ENCODE measurements around the gene ARMC5.
A peak's percentile ranks its signal among the peaks of the same experiment; 100 is the strongest.

Gene ARMC5

DNA sequence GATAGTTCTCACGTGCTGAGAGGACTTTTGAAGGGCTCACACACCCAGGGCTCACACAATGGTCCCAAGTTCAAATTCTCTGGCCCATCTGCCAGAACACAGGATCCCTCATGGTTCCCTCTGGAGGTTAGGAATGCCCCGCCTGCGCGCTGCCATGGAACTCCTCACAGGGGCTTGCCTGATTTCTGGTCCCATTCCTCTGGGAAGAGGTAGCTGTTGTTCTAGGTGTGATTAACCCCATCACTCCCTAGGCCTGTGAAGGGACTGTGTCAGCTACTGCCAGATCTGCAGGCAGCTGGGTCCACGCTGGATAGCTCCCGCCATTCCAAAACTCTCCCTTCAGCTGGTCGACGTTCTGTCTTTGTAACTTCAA, 2.3 kb upstream of the ARMC5 start:
- peaks cover 43% of the 10 kb centered on the region for H3K79me2 ChIP-seq (ENCODE audit: low read length)

DNA sequence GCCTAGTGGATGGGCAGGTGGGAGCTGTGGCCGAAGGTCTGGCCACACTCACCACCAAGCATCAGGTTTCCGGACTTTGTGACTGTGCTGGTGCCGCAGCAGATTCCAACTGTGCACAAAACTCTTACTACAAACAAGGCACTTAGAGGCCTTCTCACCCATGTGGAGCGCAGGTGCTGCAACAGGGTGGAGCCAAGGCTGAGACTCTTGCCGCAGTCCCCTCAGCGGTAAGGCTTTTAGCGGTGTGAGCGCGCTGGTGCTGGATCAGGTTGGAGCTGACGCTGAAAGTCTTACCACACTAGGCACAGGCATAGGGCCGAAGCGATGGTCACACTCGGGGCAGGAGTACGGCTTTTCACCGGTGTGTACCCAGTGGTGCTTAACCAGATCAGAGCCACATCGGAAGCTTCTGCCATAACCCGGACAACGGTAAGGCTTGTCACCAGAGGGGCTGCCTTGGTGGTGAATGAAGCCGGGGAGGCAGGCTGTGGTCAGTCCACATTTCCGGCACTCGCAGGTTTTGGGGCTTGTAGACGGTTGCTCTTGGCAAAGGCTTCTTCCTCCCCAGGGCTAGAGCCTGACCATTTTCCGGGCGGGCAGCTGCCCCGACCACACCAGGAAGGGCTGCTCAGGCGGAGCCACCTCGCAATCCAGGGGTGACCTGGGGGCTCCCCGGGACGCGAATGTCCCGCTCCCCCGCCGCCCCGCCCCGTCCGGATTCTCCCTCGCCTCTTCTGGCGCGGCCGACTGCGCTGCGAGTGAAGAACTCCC, 1.0 kb upstream of the ARMC5 start:
- peak overlapping the region; percentile 62 for H3K4me2 ChIP-seq (ENCODE audit: low read depth, low read length)
- DNase-seq = peak; percentile 81

More for the DNA sequence above, 2.3 kb upstream of the ARMC5 start:
- Histone ChIP-seq H2AFZ (ENCODE audit: low read length) (no peak overlapping the region), H3K9ac (ENCODE audit: low read length) (no peak overlapping the region), H3F3A (ENCODE audit: insufficient read depth, low read length) (peaks cover 19% of the 10 kb centered on the region), H3K9me3 (replicated peaks; ENCODE audit: insufficient read depth, low read length) (no peaks in the 10 kb centered on the region), H3K9me2 (replicated peaks; ENCODE audit: insufficient read depth, low read length) (no peaks in the 10 kb centered on the region), H3K27ac (ENCODE audit: low read length) (no peak overlapping the region), H3K4me3 (ENCODE audit: low read length) (no peak overlapping the region), H3K27me3 (replicated peaks; ENCODE audit: insufficient read depth, low read length) (no peaks in the 10 kb centered on the region), H3K4me1 (ENCODE audit: low read length) (peaks cover 5% of the 10 kb centered on the region), H4K20me1 (ENCODE audit: insufficient read depth, low read length) (no peaks in the 10 kb centered on the region), H3K4me2 (ENCODE audit: low read depth, low read length) (peak overlapping the region; percentile 62; the same call in 1 of the 2 replicates), H3K36me3 (replicated peaks; ENCODE audit: insufficient read depth, low read length) (no peaks in the 10 kb centered on the region)
- no peak for DNase-seq
- no peak for TF ChIP-seq EZH2phosphoT487 (IDR thresholded peaks at IDR 0.05; ENCODE audit: low read length)
- TF ChIP-seq, protein P1, sequence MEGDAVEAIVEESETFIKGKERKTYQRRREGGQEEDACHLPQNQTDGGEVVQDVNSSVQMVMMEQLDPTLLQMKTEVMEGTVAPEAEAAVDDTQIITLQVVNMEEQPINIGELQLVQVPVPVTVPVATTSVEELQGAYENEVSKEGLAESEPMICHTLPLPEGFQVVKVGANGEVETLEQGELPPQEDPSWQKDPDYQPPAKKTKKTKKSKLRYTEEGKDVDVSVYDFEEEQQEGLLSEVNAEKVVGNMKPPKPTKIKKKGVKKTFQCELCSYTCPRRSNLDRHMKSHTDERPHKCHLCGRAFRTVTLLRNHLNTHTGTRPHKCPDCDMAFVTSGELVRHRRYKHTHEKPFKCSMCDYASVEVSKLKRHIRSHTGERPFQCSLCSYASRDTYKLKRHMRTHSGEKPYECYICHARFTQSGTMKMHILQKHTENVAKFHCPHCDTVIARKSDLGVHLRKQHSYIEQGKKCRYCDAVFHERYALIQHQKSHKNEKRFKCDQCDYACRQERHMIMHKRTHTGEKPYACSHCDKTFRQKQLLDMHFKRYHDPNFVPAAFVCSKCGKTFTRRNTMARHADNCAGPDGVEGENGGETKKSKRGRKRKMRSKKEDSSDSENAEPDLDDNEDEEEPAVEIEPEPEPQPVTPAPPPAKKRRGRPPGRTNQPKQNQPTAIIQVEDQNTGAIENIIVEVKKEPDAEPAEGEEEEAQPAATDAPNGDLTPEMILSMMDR (IDR thresholded peaks at IDR 0.05; ENCODE audit: low read length) = no peak
- no peak for TF ChIP-seq EZH2 (optimal IDR thresholded peaks at IDR 0.05; ENCODE audit: low read depth, low read length)

DNA sequence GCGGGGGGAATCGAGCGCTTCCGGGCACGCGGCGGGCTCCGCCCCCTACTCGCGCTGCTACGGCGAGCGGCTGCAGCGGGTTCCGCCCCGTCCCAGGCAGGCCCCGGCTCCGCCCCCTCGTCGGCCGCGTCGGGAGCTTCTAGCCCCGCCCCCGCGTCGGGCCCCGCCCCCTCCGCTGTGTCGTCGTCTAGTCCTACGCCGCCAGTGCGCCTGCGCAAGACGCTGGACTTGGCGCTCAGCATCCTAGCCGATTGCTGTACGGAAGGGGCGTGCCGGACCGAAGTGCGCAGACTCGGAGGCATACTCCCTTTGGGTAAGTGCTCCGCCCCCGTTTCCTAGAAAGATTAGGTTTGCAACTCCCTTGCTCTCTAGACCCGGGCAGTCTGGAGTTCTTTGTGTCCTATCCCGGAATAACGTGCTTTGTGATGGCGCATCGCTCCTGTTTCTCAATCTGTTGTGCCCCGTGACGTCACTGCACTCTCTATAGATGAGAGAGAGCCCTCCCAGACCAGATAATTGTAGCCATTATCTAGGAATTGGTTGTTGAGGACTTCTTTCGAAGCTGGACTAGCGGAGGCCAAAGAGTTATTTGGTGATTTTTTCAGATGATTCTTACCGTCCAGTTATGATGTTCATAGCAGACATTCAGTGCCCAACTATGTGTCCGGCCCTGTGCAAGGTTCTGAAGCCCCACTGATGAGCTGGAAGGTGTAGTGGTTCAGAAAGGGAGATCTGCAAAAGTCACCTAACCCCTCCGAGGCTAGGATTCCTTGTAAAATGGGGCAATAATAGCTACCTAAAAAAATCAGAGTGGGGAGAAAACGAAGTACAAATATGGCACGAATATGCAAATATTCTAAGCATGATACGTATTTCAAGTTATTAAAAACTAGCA, 633 bp downstream of the ARMC5 start:
- no peaks in the 10 kb centered on the region for H3K36me3 ChIP-seq (replicated peaks; ENCODE audit: insufficient read depth, low read length)
- peaks cover 43% of the 10 kb centered on the region for H3K79me2 ChIP-seq (ENCODE audit: low read length)
- H2AFZ ChIP-seq (ENCODE audit: low read length) = peak overlapping the region; percentile 89
- H3K27ac ChIP-seq (ENCODE audit: low read length) = peak overlapping the region; percentile 96
- TF ChIP-seq, protein P1 (IDR thresholded peaks at IDR 0.05; ENCODE audit: low read length) = no peak
- no peak for TF ChIP-seq EZH2 (optimal IDR thresholded peaks at IDR 0.05; ENCODE audit: low read depth, low read length)
- no peak for TF ChIP-seq EZH2phosphoT487 (IDR thresholded peaks at IDR 0.05; ENCODE audit: low read length)
- H3K9ac ChIP-seq (ENCODE audit: low read length) = peak overlapping the region; percentile 96
- H3K27me3 ChIP-seq (replicated peaks; ENCODE audit: insufficient read depth, low read length) = no peaks in the 10 kb centered on the region
- no peaks in the 10 kb centered on the region for H3K9me3 ChIP-seq (replicated peaks; ENCODE audit: insufficient read depth, low read length)
- H4K20me1 ChIP-seq (ENCODE audit: insufficient read depth, low read length) = no peaks in the 10 kb centered on the region
- H3K9me2 ChIP-seq (replicated peaks; ENCODE audit: insufficient read depth, low read length) = no peaks in the 10 kb centered on the region
- peaks cover 5% of the 10 kb centered on the region for H3K4me1 ChIP-seq (ENCODE audit: low read length)
- peak; percentile 100 for DNase-seq
- peaks cover 19% of the 10 kb centered on the region for H3F3A ChIP-seq (ENCODE audit: insufficient read depth, low read length)
- peak overlapping the region; percentile 90 for H3K4me2 ChIP-seq (ENCODE audit: low read depth, low read length)
- peak overlapping the region; percentile 79 for H3K4me3 ChIP-seq (ENCODE audit: low read length)

More for the DNA sequence above, 1.0 kb upstream of the ARMC5 start:
- Histone ChIP-seq H3K79me2 (ENCODE audit: low read length) (peaks cover 43% of the 10 kb centered on the region), H3K4me3 (ENCODE audit: low read length) (peak overlapping the region; percentile 79), H2AFZ (ENCODE audit: low read length) (peak overlapping the region; percentile 89; the same call in 1 of the 2 replicates), H3K36me3 (replicated peaks; ENCODE audit: insufficient read depth, low read length) (no peaks in the 10 kb centered on the region), H3K9ac (ENCODE audit: low read length) (peak overlapping the region; percentile 96), H3K4me1 (ENCODE audit: low read length) (peaks cover 5% of the 10 kb centered on the region), H3K9me2 (replicated peaks; ENCODE audit: insufficient read depth, low read length) (no peaks in the 10 kb centered on the region), H3K27ac (ENCODE audit: low read length) (peak overlapping the region; percentile 96), H3K27me3 (replicated peaks; ENCODE audit: insufficient read depth, low read length) (no peaks in the 10 kb centered on the region), H3F3A (ENCODE audit: insufficient read depth, low read length) (peaks cover 19% of the 10 kb centered on the region), H4K20me1 (ENCODE audit: insufficient read depth, low read length) (no peaks in the 10 kb centered on the region), H3K9me3 (replicated peaks; ENCODE audit: insufficient read depth, low read length) (no peaks in the 10 kb centered on the region)
- TF ChIP-seq, protein P1 (IDR thresholded peaks at IDR 0.05; ENCODE audit: low read length) = peak; percentile 44
- no peak for TF ChIP-seq EZH2phosphoT487 (IDR thresholded peaks at IDR 0.05; ENCODE audit: low read length)
